H1 (cell line): Measurements from ENCODE around the gene RPS15. TPM values are rescaled to one million over a fixed set of nuclear protein-coding genes. Genes with fewer than 3 reads are reported as not detected.
"Not testable (repeated sequence)": the region's sequence is repeated elsewhere in the genome, so short reads cannot be mapped to it uniquely, and the experiment has no call there.

ENCODE experiments used
- CTCF ChIA-PET: fragments of 300-600 bp; sonication (Branson Sonifier 250); formaldehyde crosslinking; loops from one replicate; lab custom pipeline; 2021; ENCODE audit not compliant: partially characterized antibody; lab: Charles Lee
- POLR2A ChIA-PET: fragments of 300-600 bp; sonication (Branson Sonifier 250); formaldehyde crosslinking; loops from one replicate; lab custom pipeline; 2021; ENCODE audit warnings: inconsistent platforms; ENCODE audit not compliant: partially characterized antibody; lab: Charles Lee
- DNase-seq, 2 experiments: peaks; one replicate each; pipeline versions ENCODE4 v3.0.0 to v3.0.0-alpha.2; 2010 to 2022; ENCODE audit warnings: low spot score in 2 of 2, low read depth in 1 of 2, mixed read lengths in 1 of 2
- FAIRE-seq: peaks from 2 replicates; lab custom pipeline; 2011; peaks lifted over from hg19 to GRCh38; lab: Jason Lieb, UNC
- H2AFZ ChIP-seq: 2 replicates; pipeline ENCODE4 v1.8.1; 2012; ENCODE audit warnings: low read length, inconsistent platforms
- H2AK5ac ChIP-seq: 2 replicates; pipeline ENCODE4 v1.6.1; 2013; ENCODE audit warnings: low read depth, low read length
- H2BK120ac ChIP-seq: replicated peaks from 2 replicates; pipeline ENCODE3; 2013; ENCODE audit warnings: low read depth, low read length, inconsistent platforms
- H2BK12ac ChIP-seq: 2 replicates; pipeline ENCODE4 v1.6.1; 2013; ENCODE audit warnings: low read depth, low read length
- H2BK15ac ChIP-seq: 2 replicates; pipeline ENCODE4 v1.6.1; 2013; ENCODE audit warnings: low read length
- H2BK20ac ChIP-seq: 2 replicates; pipeline ENCODE4 v1.6.1; 2013; ENCODE audit warnings: low read length
- H2BK5ac ChIP-seq: 2 replicates; pipeline ENCODE4 v1.6.1; 2013; ENCODE audit warnings: low read depth, low read length
- H3K14ac ChIP-seq: 2 replicates; pipeline ENCODE4 v1.6.1; 2013; ENCODE audit warnings: inconsistent platforms; ENCODE audit not compliant: insufficient read length
- H3K18ac ChIP-seq: 2 replicates; pipeline ENCODE4 v1.6.1; 2013; ENCODE audit warnings: low read length; ENCODE audit errors: extremely low read depth
- H3K23ac ChIP-seq: 2 replicates; pipeline ENCODE4 v1.6.1; 2013; ENCODE audit warnings: inconsistent platforms; ENCODE audit not compliant: insufficient read length
- H3K23me2 ChIP-seq: 2 replicates; pipeline ENCODE4 v1.6.1; 2013; ENCODE audit warnings: low read depth, low read length
- H3K27ac ChIP-seq: 2 replicates; pipeline ENCODE4 v1.6.1; 2011; ENCODE audit warnings: low read depth, low read length, inconsistent platforms
- H3K27me3 ChIP-seq, 4 experiments: replicated peaks in 1 of 4; 1 replicate in 1 of 4; 2 replicates in 3 of 4; pipeline versions ENCODE4 v1.6.1 to v1.8.1; 2011 to 2013; ENCODE audit warnings: low read length in 3 of 4, mild to moderate bottlenecking in 3 of 4, inconsistent platforms in 2 of 4, mixed read lengths in 2 of 4, moderate library complexity in 1 of 4; ENCODE audit not compliant: control insufficient read depth in 3 of 4, insufficient read depth in 3 of 4; ENCODE audit errors: extremely low read depth in 1 of 4
- H3K36me3 ChIP-seq, 4 experiments: 2 replicates each; pipeline versions ENCODE4 v1.6.1 to v1.8.1; 2011 to 2013; ENCODE audit warnings: mild to moderate bottlenecking in 4 of 4, low read length in 3 of 4, moderate library complexity in 2 of 4, control low read depth in 1 of 4, inconsistent platforms in 1 of 4; ENCODE audit not compliant: insufficient read depth in 4 of 4, control insufficient read depth in 2 of 4
- H3K4ac ChIP-seq: replicated peaks from 2 replicates; pipeline ENCODE3; 2013; ENCODE audit warnings: low read length, low read depth, mixed read lengths, inconsistent platforms; ENCODE audit not compliant: insufficient read length
- H3K4me1 ChIP-seq, 4 experiments: replicated peaks in 1 of 4; 1 replicate in 1 of 4; 2 replicates in 3 of 4; pipeline versions ENCODE4 v1.6.1 to v1.8.1; 2011 to 2013; ENCODE audit warnings: low read length in 3 of 4, inconsistent platforms in 2 of 4, mixed read lengths in 1 of 4; ENCODE audit not compliant: insufficient read depth in 4 of 4, control insufficient read depth in 3 of 4
- H3K4me2 ChIP-seq, 2 experiments: 2 replicates each; pipeline versions ENCODE4 v1.6.1 to v1.8.1; 2011 to 2013; ENCODE audit warnings: low read depth in 2 of 2, low read length in 2 of 2, control low read depth in 1 of 2, inconsistent platforms in 1 of 2, mild to moderate bottlenecking in 1 of 2; ENCODE audit not compliant: insufficient read depth in 1 of 2
- H3K4me3 ChIP-seq, 4 experiments: fragments of 200-600, 300-600 bp in 1 of 4; sonication (generic), shearing (Covaris generic), sonication (Bioruptor Twin) in 1 of 4; 2 replicates each; pipeline versions ENCODE4 v1.5.1 to v1.8.1; 2011 to 2016; ENCODE audit warnings: low read length in 4 of 4, low read depth in 3 of 4, control low read depth in 2 of 4, inconsistent platforms in 2 of 4, mild to moderate bottlenecking in 2 of 4, mixed read lengths in 1 of 4, moderate library complexity in 1 of 4; ENCODE audit not compliant: insufficient read depth in 2 of 4; ENCODE audit errors: extremely low read depth in 1 of 4
- H3K56ac ChIP-seq: replicated peaks from 2 replicates; pipeline ENCODE3; 2013; ENCODE audit warnings: low read depth, mild to moderate bottlenecking, mixed read lengths, low read length, inconsistent platforms; ENCODE audit not compliant: insufficient read length
- H3K79me1 ChIP-seq: 2 replicates; pipeline ENCODE4 v1.6.1; 2013; ENCODE audit warnings: low read depth, low read length, control low read depth
- H3K79me2 ChIP-seq, 2 experiments: 2 replicates each; pipeline versions ENCODE4 v1.6.1 to v1.8.1; 2012 to 2013; ENCODE audit warnings: low read length in 2 of 2, mild to moderate bottlenecking in 2 of 2, inconsistent platforms in 1 of 2; ENCODE audit not compliant: insufficient read depth in 2 of 2, control insufficient read depth in 1 of 2
- H3K9ac ChIP-seq, 4 experiments: replicated peaks in 1 of 4; 1 replicate in 1 of 4; 2 replicates in 3 of 4; pipeline versions ENCODE4 v1.6.1 to v1.8.1; 2011 to 2013; ENCODE audit warnings: low read depth in 3 of 4, low read length in 3 of 4, control low read depth in 2 of 4, mild to moderate bottlenecking in 2 of 4, moderate library complexity in 2 of 4, inconsistent platforms in 1 of 4; ENCODE audit errors: extremely low read depth in 1 of 4
- H3K9me3 ChIP-seq, 2 experiments: 2 replicates each; pipeline versions ENCODE4 v1.6.1 to v1.8.1; 2012 to 2013; ENCODE audit warnings: mild to moderate bottlenecking in 2 of 2, moderate library complexity in 2 of 2, control low read depth in 1 of 2, inconsistent platforms in 1 of 2, low read depth in 1 of 2, low read length in 1 of 2, mixed read lengths in 1 of 2; ENCODE audit not compliant: insufficient read depth in 2 of 2
- H4K20me1 ChIP-seq, 2 experiments: replicated peaks in 1 of 2; 2 replicates each; pipeline versions ENCODE3 to v1.8.1; 2011 to 2013; ENCODE audit warnings: inconsistent platforms in 2 of 2, low read length in 2 of 2, mild to moderate bottlenecking in 1 of 2; ENCODE audit not compliant: insufficient read depth in 2 of 2, control insufficient read depth in 1 of 2
- H4K5ac ChIP-seq: 2 replicates; pipeline ENCODE4 v1.6.1; 2013; ENCODE audit warnings: low read length, low read depth, mixed read lengths, inconsistent platforms; ENCODE audit not compliant: insufficient read length
- H4K8ac ChIP-seq: 2 replicates; pipeline ENCODE4 v1.8.0; 2013; ENCODE audit warnings: mild to moderate bottlenecking, moderate library complexity, low read length, inconsistent platforms; ENCODE audit not compliant: insufficient read depth; ENCODE audit errors: extremely low read depth
- H4K91ac ChIP-seq: replicated peaks from 2 replicates; pipeline ENCODE3; 2013; ENCODE audit warnings: low read length, mixed read lengths, inconsistent platforms; ENCODE audit not compliant: insufficient read length
- WGBS, 2 experiments: shearing (Covaris generic) in 1 of 2; methylation state at CpG; one replicate each; pipeline versions ENCODE4 v1.1.6 to v1.1.7; 2013 to 2015; ENCODE audit warnings: low lambda C conversion rate in 2 of 2, mixed read lengths in 2 of 2, inconsistent platforms in 1 of 2, low coverage in 1 of 2, missing lambda C conversion rate in 1 of 2; ENCODE audit not compliant: insufficient replicate concordance in 2 of 2, insufficient coverage in 1 of 2, insufficient read length in 1 of 2; ENCODE audit errors: extremely low coverage in 1 of 2, missing lambda C conversion rate in 1 of 2; 5-methylcytosine and 5-hydroxymethylcytosine counted together
- polyA plus RNA-seq, 7 experiments: library from polyadenylated mRNA; depleted of rRNA in 3 of 7; stranded (reverse) in 5 of 7; unstranded in 2 of 7; fragments of >200 nt in 5 of 7; fragments of 200-250 nt in 2 of 7; gene quantifications; 1 replicate in 5 of 7; 2 replicates in 1 of 7; 4 replicates in 1 of 7; pipeline versions ENCODE4 v1.2.1 to v1.2.3, GENCODE V29; 2011 to 2013; ENCODE audit warnings: missing spikeins in 2 of 7, mixed read lengths in 2 of 7
- total RNA-seq: library from RNA; stranded (reverse); fragmentation: NEBNext Ultra II Directional; extraction: Animal tissue kit (Norgen Biotek cat#: 25700); gene quantifications from 2 replicates; pipeline ENCODE4 v1.2.1, GENCODE V29; 2021

RPS15 gene
- total and polyA plus RNA-seq, 2 of the 8 experiments (the other 6 are each of a cell fraction or from before 2014, with no cell fraction given): 1,562 to 3,890 TPM

GRCh38 chr19:1439525-1440417, 1.6 kb downstream of the RPS15 start:
- peak overlapping the region; percentile 74 to 75 for H3K4me2 ChIP-seq
- not testable (repeated sequence) for H2AFZ ChIP-seq, H3K23ac ChIP-seq, H2BK15ac ChIP-seq, H4K8ac ChIP-seq, H2AK5ac ChIP-seq, H3K79me1 ChIP-seq, FAIRE-seq, H3K27ac ChIP-seq, H3K4me1 ChIP-seq, H3K27me3 ChIP-seq, H2BK20ac ChIP-seq, H3K23me2 ChIP-seq, H3K56ac ChIP-seq, H2BK120ac ChIP-seq, H4K5ac ChIP-seq, H3K9me3 ChIP-seq, H2BK12ac ChIP-seq, H4K91ac ChIP-seq, H3K18ac ChIP-seq, H3K14ac ChIP-seq, DNase-seq, H3K4ac ChIP-seq
- H3K79me2 ChIP-seq: peaks cover 2 to 24% of the 10 kb centered on the region in 2 experiments; a peak in 3 of 4 replicates
- peak overlapping the region; percentile 72 to 97 (median 90) for H3K4me3 ChIP-seq
- peaks cover 26 to 44% (median 29%) of the 10 kb centered on the region in 4 experiments for H3K36me3 ChIP-seq
- H2BK5ac ChIP-seq: peak overlapping the region; percentile 9; the same call in 1 of the 2 replicates
- ChIA-PET CTCF (interaction anchor here (0.6 to 1.2 kb wide), 4 partner anchors 16 to 159 kb away, joined by 3 read pairs; no protein-coding TSS in a partner anchor), POLR2A (interaction anchor here (0.8 to 7.6 kb wide), 23 partner anchors 9 to 213 kb away, joined by 3 to 109 read pairs (median 3); partner anchors contain the start of genes APC2, CIRBP, REEP6 and TCF3)
- H3K9ac ChIP-seq: peak overlapping the region; percentile 63 to 97 (median 94)
- 86% methylated on average over 57 of the region's 57 CpGs; no CpG with 5 or more reads in 1 of the 2 experiments for WGBS, 2 experiments
- H4K20me1 ChIP-seq: peaks cover 23 to 29% of the 10 kb centered on the region in 2 experiments
